ENCODE data around the gene MCOLN3.

DNA sequence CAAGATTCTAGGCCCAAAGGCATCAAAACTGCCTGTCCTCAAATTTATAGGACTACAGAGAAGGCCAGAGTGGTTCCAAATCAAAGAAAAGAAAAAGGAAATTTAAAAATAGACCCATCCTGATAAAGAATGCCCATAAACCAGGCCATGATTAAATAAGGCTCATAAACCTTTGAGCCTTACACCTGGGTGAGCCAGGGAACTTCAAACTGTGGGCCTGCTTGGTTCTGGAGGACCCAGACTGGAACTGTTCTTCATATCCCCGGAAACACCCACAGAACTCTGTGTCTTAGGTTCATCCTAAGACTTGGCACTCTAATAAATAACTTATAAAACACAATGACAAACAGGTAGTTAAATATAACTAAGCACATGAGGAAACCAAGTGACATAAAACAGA is 80.2 kb downstream of the MCOLN3 start:
- TF ChIP-seq POLR2A (IDR thresholded peaks at IDR 0.05): no peak
- TF ChIP-seq, protein P1, sequence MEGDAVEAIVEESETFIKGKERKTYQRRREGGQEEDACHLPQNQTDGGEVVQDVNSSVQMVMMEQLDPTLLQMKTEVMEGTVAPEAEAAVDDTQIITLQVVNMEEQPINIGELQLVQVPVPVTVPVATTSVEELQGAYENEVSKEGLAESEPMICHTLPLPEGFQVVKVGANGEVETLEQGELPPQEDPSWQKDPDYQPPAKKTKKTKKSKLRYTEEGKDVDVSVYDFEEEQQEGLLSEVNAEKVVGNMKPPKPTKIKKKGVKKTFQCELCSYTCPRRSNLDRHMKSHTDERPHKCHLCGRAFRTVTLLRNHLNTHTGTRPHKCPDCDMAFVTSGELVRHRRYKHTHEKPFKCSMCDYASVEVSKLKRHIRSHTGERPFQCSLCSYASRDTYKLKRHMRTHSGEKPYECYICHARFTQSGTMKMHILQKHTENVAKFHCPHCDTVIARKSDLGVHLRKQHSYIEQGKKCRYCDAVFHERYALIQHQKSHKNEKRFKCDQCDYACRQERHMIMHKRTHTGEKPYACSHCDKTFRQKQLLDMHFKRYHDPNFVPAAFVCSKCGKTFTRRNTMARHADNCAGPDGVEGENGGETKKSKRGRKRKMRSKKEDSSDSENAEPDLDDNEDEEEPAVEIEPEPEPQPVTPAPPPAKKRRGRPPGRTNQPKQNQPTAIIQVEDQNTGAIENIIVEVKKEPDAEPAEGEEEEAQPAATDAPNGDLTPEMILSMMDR (IDR thresholded peaks at IDR 0.05): no peak

Measured in breast epithelium (tissue), 3 donors.